GM19035 (cell line): ENCODE data around the gene OSBPL10.

Experiments
- ATAC-seq: cut with Tn5 transposase; IDR thresholded peaks from one replicate; pipeline ENCODE4 v1.9.1; 2021; ENCODE audit not compliant: unreplicated experiment

Gene OSBPL10

DNA sequence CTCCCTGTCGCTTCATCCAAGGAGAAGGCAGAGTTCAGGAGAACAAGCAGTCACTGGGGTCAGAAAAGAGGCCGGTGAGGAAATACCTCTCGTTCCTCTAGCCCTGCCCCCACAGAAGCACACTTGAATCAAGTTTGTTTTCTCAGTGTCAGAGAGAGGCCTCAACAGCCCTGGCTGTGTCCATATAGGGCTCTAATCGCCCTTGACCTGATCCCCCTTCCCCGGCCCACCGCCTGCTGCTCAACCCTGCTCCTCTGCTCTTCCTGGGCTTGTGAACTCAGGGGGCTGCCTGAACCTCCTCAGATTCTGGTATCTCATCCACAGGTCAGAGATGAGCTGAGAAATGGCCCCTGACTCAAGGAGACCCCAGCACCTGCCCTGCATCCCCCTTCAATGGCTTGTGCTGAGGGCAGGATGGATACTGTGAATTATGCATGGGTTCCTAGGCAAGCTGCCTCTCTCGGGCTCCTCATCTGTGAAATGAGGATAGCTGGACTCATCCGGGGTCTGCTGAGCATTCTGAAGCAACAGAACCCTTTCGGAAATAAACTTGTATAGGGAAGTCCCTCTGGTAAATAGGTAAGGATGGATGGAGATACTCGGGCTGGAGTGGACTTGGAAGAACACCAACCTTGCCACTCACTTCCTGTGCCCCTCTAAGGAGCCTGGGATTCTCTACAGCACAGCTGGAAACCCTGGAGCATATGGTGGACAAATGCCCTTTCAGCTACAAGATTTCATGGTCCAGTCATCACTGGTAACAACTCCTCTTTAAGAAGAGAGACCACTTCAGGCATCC is 300.8 kb downstream of the OSBPL10 start:
- no peak for ATAC-seq

DNA sequence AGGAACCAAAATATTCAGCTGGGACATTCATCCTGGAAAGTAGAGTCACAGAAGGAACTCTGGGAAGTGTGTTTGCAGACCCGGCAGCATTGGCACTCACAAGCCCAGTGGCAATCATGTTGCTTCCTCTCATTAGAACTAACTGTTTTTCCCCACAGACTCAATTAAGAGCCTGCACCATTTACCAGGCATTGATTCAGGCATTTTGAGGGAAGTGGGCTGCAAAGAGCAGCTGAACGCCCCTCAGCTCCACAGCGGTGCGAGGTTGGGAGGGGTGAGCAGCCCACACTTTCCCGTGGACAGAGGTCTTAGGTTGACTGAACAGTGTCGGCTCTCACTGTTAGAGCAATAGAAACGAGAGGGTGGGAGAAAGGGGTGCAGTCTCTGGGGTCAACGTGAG is 304.5 kb downstream of the OSBPL10 start:
- ATAC-seq: no peak

DNA sequence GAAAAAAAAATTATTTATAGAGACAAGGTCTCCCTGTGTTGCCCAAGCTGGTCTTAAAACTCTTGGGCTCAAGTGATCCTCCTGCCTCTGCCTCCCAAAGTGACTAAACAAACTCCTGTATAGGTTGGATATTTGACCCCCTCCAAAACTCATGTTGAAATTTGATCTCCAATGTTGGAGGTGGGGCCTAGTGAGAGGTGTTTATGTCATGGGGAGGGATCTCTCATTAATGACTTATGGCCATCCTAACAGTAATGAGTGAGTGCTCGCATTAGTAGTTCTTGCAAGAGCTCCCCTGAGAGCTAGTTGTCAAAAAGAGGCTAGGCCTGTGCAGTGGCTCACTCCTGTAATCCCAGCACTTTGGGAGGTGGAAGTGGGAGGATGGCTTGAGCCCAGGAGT is 307.1 kb downstream of the OSBPL10 start:
- ATAC-seq: no peak

DNA sequence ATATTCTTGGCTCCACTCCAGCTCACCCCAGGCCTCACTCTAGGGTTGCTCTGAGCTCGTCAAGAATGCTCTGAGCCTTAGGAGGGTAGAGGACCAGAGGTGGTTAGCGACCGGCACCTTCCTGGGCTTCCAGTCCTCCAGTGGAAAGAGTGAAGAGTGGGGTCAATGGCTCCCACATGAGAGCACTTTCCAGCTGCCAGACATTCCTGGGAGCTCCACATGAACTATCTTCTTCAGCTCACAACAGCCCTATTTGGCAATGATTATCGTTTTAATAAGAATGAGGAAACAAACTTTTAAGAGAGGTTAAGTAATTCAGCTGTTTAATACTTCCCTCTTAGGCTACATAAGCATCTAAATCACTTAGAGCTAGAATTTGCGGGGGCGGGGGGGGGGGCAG is 309.1 kb downstream of the OSBPL10 start:
- ATAC-seq: no peak

DNA sequence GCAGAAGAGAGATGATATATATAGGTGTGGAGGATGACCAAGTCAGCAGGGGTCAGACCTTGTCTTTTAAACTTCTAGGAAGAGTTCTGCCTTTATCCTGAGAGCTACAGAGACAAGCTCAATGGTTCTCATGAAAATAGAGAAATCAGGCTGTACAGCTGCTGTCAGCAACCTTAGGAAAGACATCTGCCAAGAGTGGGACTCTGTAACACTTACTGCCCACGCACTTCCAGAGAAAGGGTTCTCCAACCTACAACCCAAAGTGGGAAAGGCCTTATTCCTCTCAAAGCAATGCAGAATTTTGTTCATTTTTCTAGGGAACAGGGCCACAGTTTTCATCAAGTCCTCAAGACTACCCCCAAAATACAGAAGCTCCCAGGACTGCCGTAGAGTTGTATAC is 309.6 kb downstream of the OSBPL10 start:
- ATAC-seq: no peak

DNA sequence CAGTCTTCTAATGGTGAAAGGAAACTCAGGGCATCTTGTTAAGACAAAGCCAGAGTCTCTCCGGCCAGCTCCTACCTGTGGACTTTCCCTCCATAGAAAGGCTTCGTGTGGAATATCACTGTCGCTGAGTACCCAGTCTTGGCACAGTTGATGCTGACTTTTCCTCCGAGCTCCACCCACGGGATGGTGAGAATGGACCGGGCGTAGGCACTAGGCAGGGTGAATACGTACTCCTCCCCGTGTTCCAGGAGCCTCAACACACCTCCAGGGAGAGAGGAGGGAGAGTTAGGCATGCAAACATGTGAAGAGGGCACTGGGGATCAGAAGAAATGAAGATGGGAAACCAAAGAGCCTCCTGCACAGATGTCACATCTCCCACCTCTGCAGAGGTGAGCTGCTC is 310.3 kb downstream of the OSBPL10 start:
- no peak for ATAC-seq

DNA sequence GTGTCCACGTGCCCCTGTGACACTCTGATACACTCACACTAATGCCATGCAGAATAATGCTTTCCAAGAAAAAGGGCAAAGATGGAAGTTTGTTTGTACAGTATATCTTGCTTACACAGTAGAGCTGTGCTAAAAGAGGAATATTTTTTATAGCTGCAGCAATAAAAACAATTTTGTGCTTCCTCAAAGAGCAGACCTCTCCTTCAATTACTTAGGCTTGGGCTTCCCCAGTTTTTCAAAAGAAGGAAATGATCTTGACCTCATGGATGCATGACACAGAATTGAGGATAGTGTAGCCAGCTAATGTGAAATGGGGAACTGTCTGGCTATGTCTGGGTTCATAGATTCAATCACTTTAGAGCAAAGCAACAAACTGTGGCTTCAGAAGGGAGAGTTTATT is 310.9 kb downstream of the OSBPL10 start:
- no peak for ATAC-seq

DNA sequence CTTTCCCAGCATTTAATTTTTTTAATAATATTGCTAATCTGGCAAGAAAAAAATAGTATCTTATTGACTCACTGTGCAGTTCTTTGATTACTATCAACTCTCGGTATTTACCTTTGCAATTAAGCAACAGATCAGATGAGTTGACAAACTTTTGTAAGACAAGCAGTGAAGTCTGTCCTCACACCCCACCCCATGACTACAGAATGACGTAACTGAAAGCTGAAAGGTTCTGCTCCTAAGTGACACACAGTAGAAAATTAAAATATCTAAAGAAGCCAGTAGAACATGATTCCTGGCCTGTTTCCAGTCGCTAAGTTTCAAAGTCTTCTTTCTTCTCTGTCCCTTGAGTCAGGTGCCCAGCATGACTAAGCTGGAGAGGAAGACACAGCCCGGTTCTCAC is 312.8 kb downstream of the OSBPL10 start:
- no peak for ATAC-seq

DNA sequence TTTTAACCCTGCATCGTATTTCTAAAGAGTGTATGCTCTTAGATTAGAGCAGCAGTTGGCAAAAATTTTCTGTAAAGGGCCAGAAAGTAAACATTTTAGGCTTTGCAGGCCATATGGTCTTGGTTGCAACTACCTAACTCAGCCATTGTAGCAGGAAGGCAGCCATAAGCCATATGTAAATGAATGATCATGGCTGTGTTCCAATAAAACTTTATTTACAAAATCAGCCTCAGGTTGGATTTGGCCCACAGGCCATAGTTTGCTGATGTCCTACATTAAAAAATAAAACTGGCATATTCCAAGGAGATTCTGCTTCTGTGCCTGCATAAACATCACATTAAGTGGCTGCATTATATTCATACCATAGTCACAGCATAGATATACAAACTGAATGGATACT is 313.5 kb downstream of the OSBPL10 start:
- ATAC-seq: no peak

DNA sequence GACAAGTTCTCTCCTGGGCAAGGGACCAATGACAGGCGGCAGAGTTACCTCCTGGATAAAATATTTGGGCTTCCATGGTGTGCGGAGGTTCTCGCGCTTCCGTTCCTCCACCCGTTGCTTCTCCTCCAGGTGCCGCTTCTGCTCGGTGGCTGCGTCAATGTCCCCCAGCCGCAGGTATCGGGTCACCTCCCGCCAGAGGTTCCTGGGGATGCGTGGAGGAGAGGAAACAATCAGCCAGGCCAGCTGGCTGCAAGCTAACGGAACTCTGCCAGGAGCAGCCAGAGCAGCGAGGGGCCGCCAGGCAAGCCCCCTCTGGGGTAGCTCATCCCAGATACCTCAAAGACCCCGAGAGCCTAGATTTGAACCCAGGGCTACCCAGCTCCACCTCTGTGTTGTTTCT is 317.0 kb downstream of the OSBPL10 start:
- ATAC-seq: no peak

DNA sequence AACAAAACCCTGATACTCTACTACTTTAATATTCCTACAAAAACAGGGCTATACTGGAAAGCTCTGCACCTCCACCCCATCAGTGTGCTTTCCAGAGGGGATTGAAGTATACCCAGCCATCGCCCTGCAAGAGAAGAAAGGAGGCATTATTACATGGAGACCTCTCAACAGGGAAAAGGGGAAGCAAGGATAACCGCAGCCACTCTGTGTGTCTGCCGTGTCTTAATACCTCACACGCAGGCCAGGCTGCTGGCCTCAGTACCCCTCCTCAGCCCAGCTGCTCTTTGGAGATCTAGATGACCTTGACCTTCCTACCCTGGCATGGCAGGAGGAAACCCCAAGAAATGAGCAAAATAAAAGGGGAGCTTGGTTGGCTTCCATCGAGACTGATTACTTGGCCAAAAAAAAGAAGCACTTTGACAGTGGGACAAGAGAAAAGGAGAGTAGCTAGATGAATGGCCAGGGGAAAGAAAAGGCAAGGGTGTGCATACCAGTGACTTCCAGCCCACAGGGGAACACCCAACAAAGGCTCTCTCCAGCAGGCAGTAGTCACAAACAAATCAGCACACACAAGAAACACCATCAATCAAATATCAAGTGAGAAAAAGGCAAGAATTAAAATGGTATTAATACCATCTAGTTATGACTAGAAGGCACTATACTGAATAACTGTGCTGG is 318.9 kb downstream of the OSBPL10 start:
- ATAC-seq: no peak

DNA sequence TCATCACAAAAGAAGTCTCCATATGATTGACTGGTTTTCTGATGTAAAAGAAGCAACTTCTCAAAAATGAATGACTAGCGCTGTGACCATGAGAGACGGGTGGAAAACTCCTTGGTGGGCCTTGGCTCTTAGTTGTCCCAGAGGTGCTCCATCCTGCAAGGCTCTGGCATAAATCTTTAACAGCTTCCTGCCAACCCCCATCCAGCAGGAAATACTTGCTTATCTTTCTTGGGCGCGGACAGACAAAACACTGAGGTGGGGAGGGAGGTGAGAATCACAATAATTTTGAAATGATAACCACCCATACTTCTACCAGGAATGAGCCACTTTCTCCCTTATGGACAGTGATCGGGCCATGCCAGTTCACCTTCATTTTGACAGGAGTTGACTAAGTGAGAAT is 319.8 kb downstream of the OSBPL10 start:
- ATAC-seq: no peak

DNA sequence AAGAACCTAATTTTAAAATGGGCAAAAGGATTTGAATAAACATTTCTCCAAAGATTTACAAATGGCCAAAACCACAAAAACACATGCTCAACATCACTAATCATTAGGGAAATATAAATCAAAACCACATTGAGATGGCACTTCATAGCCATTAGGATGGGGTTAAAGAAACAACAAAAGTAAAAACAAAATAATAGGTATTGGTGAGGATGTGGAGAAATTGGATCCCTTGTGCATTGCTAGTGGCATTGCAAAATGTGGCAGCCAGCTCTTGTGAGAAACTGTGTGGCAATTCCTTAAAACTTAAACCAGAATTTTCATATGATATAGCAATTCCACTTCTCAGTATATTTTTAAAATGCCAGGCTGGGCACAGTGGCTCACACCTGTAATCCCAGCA is 321.8 kb downstream of the OSBPL10 start:
- no peak for ATAC-seq

DNA sequence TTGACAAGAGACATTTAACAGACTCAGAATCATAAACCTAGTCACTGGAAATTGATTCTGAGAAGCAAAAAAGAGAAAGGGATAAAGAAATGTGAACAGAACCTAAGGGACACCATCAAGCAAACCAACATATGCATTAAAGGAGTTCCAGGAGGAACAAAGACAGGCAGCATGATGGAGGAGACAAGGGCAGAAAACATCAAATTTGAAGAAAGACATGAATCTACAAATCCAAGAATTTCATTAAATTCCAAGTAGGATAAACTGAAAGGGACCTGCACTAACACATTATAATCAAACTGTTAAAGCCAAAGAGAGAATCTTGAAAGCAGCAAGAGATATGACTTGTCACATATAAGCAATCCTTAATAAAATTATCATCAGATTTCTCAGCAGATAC is 326.1 kb downstream of the OSBPL10 start:
- no peak for ATAC-seq

DNA sequence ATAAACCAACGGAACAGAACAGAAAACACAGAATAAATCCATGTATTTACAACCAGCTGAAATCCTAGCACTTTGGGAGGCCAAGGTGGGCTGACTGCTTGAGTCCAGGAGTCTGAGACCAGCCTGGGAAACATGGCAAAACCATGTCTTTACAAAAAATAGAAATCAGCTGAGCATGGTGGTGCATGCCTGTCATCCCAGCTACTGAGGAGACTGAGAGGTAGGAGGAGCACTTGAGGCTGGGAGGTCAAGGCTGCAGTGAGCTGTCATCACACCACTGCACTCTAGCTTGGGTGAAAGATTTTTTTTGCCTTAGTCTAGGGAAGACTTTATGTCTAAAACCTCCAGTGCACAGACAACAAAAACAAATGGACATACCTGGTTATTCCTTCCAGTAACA is 327.6 kb downstream of the OSBPL10 start:
- ATAC-seq: no peak

DNA sequence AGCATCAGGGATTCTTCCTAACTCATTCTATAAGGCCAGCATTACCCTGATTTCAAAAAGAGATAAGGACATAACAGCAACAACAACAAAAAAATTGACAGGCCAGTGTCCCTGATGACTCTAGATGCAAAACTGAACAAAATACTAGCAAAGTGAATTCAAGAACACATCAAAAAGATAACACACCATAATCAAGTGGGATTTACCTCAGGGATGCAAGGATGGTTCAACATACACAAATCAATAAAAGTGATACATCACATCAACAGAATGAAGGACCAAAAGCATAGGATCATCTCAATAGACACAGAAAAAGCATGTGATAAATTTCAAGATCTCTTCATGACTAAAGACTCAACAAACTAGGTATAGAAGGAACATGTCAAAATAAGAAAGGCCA is 328.8 kb downstream of the OSBPL10 start:
- ATAC-seq: no peak

DNA sequence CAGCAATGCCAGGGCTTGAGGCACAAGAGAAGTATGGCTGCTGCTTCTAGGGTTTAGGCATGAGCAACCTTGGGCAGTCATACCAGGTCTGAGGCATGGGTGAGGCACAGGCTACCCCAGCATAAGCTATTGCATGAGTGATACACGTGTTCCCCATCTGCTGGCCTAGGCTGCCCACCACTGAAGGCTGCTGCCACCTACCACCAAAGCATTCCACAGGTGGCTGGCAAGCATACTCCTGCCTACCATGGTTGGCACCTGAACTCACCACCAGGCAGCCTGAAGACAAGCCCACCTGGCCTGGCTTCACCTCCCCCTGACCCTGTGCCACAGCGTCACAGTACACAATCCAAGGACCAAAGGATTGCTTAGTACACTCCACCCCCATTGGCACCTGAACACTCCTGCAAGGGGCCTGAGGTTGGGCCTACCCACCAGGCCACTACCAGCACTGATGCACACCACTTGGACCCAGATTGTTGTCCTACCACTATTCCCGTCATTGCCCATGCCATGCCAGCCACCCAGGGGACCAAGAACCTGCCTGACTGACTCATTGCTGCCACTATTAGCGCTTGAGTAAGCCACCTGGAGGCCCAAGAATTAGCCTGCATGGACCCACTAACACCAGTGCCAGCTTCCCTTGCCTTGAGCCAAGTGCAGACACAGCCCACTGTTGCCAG is 332.6 kb downstream of the OSBPL10 start:
- ATAC-seq: no peak

DNA sequence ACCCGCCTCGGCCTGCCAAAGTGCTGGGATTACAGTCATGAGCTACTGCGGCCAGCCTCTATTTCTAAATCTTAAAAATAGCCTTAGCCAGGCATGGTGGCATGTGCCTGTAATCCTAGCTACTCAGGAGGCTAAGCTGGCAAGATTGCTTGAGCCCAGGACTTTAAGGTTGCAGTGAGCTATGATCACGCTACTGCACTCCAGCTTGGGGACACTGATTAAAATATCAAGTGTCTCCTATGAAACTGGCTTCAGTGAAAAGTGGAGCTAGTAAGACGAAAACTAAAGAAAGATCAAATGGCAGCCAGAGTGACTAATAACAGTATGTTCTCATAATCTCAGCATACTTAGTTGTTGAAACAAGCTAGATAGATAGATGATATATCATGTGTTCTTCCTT is 335.8 kb downstream of the OSBPL10 start:
- no peak for ATAC-seq

DNA sequence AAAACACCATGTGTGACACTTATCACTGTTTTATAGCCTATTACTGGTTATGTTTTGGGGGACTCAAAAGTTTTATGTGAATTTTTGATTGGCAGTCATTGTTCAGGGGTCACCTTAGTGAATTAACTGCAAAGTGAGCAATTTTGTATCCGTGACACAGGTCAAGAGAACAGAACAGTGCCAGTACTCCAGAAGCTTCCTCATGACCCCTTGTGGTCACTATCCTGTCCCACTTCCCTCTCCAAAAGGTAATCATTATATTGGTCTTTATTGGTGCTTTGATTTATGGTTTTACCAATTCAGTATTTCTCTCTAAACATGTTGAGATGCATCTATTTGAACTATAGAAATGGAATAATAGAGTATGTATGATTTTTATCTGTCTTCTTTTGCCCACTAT is 341.2 kb downstream of the OSBPL10 start:
- ATAC-seq: no peak

DNA sequence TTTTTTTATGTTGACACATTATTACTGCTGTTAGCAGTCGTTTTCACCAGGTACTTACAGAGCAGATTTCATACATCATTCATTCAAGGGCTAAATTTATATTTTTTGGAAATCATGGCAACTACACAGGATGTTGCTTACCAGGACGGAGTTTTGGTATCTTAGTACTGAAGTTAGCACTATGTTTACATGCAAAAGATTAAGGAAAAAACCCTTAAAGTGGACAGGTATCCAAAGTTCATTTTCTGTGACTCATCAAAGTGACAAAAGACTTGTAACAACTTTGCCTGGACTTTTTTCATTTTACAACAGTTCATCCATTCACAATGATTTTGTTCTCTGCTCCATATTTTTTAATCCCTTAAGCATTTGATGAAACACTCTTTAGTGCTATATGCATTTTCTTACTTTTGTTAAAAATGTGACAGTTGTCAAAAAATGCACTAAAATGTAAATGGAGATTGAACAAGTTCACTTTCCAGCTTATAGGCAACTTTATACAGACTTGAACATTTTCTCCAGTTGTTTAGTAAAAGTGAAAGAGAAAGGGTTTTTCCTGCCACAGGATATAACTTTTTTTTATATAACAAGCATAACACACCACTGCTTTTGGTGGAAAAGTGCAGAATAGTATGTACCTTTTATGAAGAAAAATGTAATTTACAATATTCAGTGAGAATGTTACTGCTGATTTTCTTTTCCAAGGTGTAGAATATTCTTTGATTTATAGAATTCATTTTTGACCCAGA is 344.2 kb downstream of the OSBPL10 start:
- ATAC-seq: no peak

DNA sequence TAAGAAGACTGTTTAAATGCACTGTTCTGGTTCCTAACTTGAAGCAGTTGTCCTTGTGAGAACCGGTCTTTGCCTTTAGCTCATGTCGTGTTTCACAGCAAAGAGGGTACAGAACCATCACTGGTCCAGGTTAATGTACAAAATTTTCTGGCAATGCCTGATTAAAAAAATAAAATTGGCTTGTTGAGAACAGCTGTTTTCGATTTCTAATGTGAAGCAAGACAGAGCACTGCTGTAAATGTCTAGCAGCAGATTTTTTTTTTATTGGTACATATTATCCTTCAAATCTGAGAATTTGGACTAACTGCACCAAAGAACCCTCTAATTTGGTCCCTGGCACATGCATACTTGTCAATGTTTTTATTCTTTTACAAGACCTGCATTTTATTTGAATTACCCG is 345.0 kb downstream of the OSBPL10 start:
- ATAC-seq: no peak

DNA sequence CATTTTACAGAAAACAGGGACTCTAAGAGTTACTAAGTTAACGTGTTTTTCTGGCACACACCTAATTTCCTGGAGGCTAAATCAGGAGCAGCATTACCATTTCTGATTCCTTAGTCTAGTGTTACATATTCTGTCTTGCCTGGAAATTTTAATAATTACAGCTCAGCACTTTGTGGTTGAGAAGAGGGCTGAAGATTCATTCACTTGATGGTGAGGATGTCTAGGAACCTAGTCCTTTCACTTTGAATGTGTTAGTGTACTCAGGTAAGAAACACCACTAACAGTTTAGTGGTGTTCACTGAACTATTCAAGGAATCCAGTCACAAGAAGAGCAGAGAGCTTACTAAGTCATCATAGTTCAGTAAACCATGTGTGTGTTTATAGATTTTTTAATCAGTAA is 345.5 kb downstream of the OSBPL10 start:
- no peak for ATAC-seq
